ENCODE results near the gene MLLT10. TPM values are rescaled to one million over a fixed set of nuclear protein-coding genes. Genes with fewer than 3 reads are reported as not detected.

MLLT10 gene
- total RNA-seq, 1 donor from 2014 or later: 46.8 TPM

DNA sequence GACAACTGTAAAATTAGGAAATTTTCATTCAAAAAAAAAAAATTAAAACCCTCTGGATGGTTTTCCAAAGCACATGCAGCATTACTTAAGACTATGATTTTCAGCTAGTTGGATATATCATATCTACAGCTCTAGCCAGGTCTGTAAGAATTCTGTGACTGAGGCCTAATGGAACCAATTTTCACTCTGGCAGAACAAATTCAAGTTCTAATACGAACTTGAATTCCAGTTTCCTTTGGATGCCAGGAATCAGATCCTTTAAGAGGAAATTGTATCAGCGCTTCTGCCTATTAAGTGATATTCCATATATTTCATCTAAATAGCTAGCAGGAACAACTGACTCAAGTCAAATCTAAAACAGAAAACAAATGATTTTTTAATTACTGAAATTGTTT is 43.3 kb upstream of the MLLT10 start:
- H3K27ac Mint-ChIP-seq: no peak overlapping the region
- no peak overlapping the region for H3K4me3 Mint-ChIP-seq

DNA sequence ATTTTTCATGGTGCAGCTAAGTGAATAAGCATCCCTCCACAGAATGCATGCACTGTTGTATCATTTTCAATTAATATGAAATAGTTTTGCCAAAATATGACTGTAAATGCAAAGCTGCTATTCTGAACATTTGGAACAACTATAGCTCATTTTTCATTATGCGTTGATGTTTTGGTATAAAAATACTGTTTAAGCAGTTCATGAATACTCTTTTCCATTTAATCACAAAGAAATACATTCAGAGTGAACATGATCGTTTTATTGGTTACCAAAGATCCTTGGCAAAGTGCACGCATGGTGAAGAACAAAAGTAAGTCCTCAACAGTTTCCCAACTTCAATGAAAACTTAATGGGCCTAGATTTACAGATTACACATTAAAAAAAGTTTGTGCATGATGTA is 41.6 kb upstream of the MLLT10 start:
- Mint-ChIP-seq H3K27ac (no peak overlapping the region), H3K4me1 (ENCODE audit: unreplicated experiment) (peaks cover 14% of the 10 kb centered on the region), H3K4me3 (peak overlapping the region; percentile 27), H3K36me3 (no peaks in the 10 kb centered on the region), H3K27me3 (no peaks in the 10 kb centered on the region), H3K9me3 (no peaks in the 10 kb centered on the region)
- TF ChIP-seq, protein P1, sequence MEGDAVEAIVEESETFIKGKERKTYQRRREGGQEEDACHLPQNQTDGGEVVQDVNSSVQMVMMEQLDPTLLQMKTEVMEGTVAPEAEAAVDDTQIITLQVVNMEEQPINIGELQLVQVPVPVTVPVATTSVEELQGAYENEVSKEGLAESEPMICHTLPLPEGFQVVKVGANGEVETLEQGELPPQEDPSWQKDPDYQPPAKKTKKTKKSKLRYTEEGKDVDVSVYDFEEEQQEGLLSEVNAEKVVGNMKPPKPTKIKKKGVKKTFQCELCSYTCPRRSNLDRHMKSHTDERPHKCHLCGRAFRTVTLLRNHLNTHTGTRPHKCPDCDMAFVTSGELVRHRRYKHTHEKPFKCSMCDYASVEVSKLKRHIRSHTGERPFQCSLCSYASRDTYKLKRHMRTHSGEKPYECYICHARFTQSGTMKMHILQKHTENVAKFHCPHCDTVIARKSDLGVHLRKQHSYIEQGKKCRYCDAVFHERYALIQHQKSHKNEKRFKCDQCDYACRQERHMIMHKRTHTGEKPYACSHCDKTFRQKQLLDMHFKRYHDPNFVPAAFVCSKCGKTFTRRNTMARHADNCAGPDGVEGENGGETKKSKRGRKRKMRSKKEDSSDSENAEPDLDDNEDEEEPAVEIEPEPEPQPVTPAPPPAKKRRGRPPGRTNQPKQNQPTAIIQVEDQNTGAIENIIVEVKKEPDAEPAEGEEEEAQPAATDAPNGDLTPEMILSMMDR (conservative IDR thresholded peaks at IDR 0.05): no peak
- no peak for DNase-seq (ENCODE audit: extremely low spot score, unreplicated experiment)

More for the DNA sequence above, 43.3 kb upstream of the MLLT10 start:
- Mint-ChIP-seq H3K36me3 (no peaks in the 10 kb centered on the region), H3K4me1 (ENCODE audit: unreplicated experiment) (peaks cover 13% of the 10 kb centered on the region), H3K27me3 (no peaks in the 10 kb centered on the region), H3K9me3 (no peaks in the 10 kb centered on the region)
- TF ChIP-seq, protein P1 (conservative IDR thresholded peaks at IDR 0.05): no peak
- no peak for DNase-seq (ENCODE audit: extremely low spot score, unreplicated experiment)

DNA sequence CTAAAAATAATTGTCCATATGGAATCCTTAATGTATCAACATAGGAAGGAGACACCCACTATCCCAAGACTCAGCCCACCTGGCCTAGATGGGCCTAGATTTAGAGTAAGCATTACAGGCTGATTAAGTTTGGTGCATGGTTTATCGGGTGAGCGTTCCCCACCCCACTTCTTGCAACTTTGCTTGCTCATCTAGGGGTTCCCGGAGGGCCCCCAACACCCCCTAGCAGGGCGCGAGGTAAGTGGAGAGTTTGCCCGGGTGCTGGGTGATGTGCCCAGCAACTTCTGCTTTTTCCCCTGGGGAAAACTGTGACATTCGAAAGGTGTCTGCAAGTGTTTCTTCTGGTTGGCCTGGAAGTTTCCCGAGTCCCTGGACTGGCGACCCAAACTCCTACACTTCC is 40.2 kb upstream of the MLLT10 start:
- H3K4me1 Mint-ChIP-seq (ENCODE audit: unreplicated experiment): peaks cover 19% of the 10 kb centered on the region
- peak overlapping the region; percentile 73 for H3K27ac Mint-ChIP-seq

DNA sequence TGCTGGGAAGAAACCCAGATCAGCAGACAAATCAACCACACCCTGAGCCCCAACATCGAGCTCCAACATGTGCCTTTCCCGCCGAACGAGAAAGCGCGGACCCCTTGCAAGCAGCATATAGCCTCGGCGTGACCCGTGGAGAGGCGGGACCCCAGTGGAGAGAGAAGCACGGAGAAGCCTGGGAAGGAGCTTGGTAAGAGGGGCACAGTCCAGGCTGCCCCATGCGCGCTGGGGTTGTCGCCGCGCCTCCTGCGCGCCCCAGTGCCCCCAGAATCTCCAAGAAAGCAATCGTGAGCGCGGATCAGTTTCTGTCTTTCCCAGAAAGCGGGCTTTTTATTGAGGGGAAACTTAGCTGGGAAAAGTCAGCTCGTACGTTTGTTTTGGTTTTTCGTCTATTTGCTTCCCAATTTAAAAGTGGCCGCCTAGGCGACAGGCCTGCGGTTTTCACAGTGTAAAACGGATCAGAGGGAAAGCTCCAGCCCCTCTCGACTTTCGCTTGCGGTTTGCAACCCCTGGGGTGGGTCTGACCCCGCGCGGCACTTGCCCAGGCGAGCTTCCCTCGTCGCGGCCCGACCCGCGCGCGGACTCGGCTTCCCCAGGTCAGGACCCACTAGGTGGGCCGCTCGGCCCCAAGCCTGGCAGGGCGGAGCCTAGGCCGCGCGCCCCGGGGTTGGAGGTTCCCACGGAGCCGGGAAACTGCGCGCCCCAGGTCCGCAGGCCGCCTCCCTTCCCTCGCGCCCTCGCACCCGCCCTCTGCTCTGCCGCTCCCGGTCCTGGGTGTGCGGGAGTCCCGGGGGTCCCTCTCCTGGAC is 39.6 kb upstream of the MLLT10 start:
- H3K4me1 Mint-ChIP-seq (ENCODE audit: unreplicated experiment): peaks cover 21% of the 10 kb centered on the region
- peak overlapping the region; percentile 93 for H3K4me3 Mint-ChIP-seq
- peak; percentile 72 for DNase-seq (ENCODE audit: extremely low spot score, unreplicated experiment)
- peaks cover 6% of the 10 kb centered on the region for H3K27me3 Mint-ChIP-seq
- H3K9me3 Mint-ChIP-seq: no peaks in the 10 kb centered on the region
- no peaks in the 10 kb centered on the region for H3K36me3 Mint-ChIP-seq
- TF ChIP-seq, protein P1 (conservative IDR thresholded peaks at IDR 0.05): peak; percentile 15
- peak overlapping the region; percentile 73 for H3K27ac Mint-ChIP-seq

More for the DNA sequence above, 40.2 kb upstream of the MLLT10 start:
- TF ChIP-seq, protein P1 (conservative IDR thresholded peaks at IDR 0.05): no peak
- no peaks in the 10 kb centered on the region for H3K9me3 Mint-ChIP-seq
- H3K36me3 Mint-ChIP-seq: no peaks in the 10 kb centered on the region
- H3K4me3 Mint-ChIP-seq: peak overlapping the region; percentile 82
- no peaks in the 10 kb centered on the region for H3K27me3 Mint-ChIP-seq
- no peak for DNase-seq (ENCODE audit: extremely low spot score, unreplicated experiment)

DNA sequence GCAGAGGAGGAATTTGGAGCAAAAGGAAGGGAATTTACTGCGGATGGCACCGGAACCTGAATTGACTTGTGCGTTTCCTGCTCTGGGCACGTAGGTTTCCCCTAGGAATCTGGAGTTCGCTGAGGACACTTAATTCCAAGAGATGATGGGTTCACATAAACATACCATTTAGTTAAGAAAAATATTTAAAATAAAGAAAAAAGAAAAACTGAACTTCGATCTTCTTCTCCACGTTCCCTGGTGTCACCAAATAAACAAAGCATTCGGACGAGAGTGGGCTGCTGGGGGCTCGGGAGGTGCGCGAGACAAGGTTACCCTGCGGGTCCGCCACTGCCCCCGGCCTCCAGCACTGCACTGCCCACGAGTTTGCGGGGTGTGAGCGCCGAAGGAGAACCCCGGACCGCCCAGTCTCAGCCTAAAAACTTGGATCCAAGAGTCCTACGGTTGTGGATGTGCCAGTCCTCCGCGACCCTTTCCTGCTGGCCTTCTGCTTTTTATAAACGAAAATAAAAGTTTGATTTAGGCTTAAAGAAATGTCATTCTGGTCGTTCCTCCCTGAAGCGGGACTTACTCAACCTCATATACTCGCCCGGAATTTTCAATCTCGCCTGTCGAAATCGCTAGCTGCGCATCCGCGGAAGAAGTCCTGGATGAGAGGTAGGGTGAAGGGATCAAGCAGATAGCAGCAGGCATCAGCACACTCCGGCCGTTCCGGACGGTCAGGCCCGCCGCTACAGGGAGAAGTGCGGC is 38.9 kb upstream of the MLLT10 start:
- H3K27ac Mint-ChIP-seq: peak overlapping the region; percentile 95
- peaks cover 20% of the 10 kb centered on the region for H3K4me1 Mint-ChIP-seq (ENCODE audit: unreplicated experiment)
- no peaks in the 10 kb centered on the region for H3K9me3 Mint-ChIP-seq
- H3K4me3 Mint-ChIP-seq: peak overlapping the region; percentile 93
- TF ChIP-seq, protein P1 (conservative IDR thresholded peaks at IDR 0.05): no peak
- DNase-seq (ENCODE audit: extremely low spot score, unreplicated experiment): no peak
- no peaks in the 10 kb centered on the region for H3K36me3 Mint-ChIP-seq
- H3K27me3 Mint-ChIP-seq: peaks cover 7% of the 10 kb centered on the region
